Esophagus (tissue), 2 donors: ENCODE results near the gene UBE3C. TPM values are rescaled to one million over a fixed set of nuclear protein-coding genes. Genes with fewer than 3 reads are reported as not detected.
"Not testable (repeated sequence)": the region's sequence is repeated elsewhere in the genome, so short reads cannot be mapped to it uniquely, and the experiment has no call there.

ENCODE experiments used
- H3K27ac ChIP-seq, 2 donors: one replicate each; pipeline ENCODE4 v1.5.1; 2013; ENCODE audit warnings: low read depth in 2 of 2, mild to moderate bottlenecking in 2 of 2, inconsistent platforms in 1 of 2, low read length in 1 of 2, moderate library complexity in 1 of 2
- H3K27me3 ChIP-seq, 2 donors: one replicate each; pipeline ENCODE4 v1.6.1; 2013; ENCODE audit warnings: low read length in 2 of 2, control low read depth in 1 of 2, mild to moderate bottlenecking in 1 of 2; ENCODE audit not compliant: insufficient read depth in 2 of 2, control insufficient read depth in 1 of 2
- H3K36me3 ChIP-seq, 2 donors: one replicate each; pipeline ENCODE4 v1.6.1; 2013; ENCODE audit warnings: low read length in 1 of 2; ENCODE audit not compliant: control insufficient read depth in 2 of 2, insufficient read depth in 2 of 2
- H3K4me1 ChIP-seq, 2 donors: one replicate each; pipeline ENCODE4 v1.6.1; 2013; ENCODE audit warnings: low read length in 1 of 2; ENCODE audit not compliant: control insufficient read depth in 2 of 2, insufficient read depth in 2 of 2
- H3K4me3 ChIP-seq, 2 donors: one replicate each; pipeline ENCODE4 v1.5.1; 2013; ENCODE audit warnings: low read length in 2 of 2, mild to moderate bottlenecking in 2 of 2, low read depth in 1 of 2, moderate library complexity in 1 of 2
- H3K9me3 ChIP-seq, 2 donors: one replicate each; pipeline ENCODE4 v1.6.1; 2013; ENCODE audit warnings: mild to moderate bottlenecking in 2 of 2, low read depth in 1 of 2, low read length in 1 of 2, moderate library complexity in 1 of 2; ENCODE audit not compliant: control insufficient read depth in 2 of 2, insufficient read depth in 1 of 2
- WGBS, 2 donors: extraction: QIAGEN DNeasy Blood & Tissue Kit; methylation state at CpG; one replicate each; pipeline ENCODE4 v1.1.7; 2013; 5-methylcytosine and 5-hydroxymethylcytosine counted together
- polyA plus RNA-seq, 2 donors: library from polyadenylated mRNA; stranded (reverse); fragments of 200-250 nt; gene quantifications; one replicate each; pipeline ENCODE4 v1.2.3, GENCODE V29; 2013
- donor health status: healthy with polysubstance abuse.
- donor health status: Bipolar disorder and iron deficiency.

Gene UBE3C
- polyA plus RNA-seq, 2 donors, result 12.6 to 23.0 TPM

DNA sequence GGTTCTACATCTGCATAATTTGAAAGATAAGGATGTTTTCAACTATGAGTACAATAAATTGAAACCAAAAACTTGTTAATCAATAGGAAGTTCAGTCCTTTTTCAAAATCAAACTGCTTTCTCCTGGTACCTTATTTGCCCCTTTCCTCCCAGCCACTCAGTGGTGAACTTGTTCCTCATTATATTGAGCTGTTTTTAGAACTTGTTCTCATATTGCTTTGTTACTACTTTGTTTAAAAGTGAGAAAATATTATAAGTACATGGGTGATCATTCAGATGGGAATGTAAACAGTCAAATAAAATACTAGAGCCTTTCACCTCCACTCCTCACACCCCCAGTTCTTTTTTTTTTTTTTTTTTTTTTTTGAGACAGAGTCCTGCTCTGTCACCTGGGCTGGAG is 17.2 kb downstream of the UBE3C start:
- no peak overlapping the region for H3K27ac ChIP-seq
- H3K4me1 ChIP-seq, result peaks cover 0 to 5% of the 10 kb centered on the region in 2 donors
- no peaks in the 10 kb centered on the region for H3K9me3 ChIP-seq
- H3K4me3 ChIP-seq, result no peak overlapping the region
- no peaks in the 10 kb centered on the region for H3K36me3 ChIP-seq
- no peaks in the 10 kb centered on the region for H3K27me3 ChIP-seq

DNA sequence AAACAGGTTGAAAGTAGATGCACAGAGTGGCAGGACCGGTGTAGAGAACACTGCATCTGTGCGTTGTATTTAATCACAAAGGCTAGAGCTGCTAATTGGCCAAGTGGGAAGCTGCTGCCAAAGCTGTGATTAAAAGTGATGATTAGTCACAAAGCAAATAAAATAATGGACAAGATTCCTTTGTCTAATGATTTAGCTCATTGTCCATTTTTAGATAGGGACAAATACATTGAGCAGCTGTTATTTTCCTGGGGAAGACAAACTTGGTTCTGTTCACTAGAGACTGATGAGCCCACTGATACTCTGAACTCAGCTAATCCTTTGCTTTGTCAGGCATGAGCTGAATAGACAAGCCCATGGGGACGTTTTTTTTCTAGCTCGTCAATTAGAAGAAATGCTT is 19.7 kb downstream of the UBE3C start:
- Histone ChIP-seq H3K4me3 (no peak overlapping the region), H3K27ac (no peak overlapping the region), H3K4me1 (peaks cover 0 to 3% of the 10 kb centered on the region in 2 donors), H3K36me3 (peaks cover 0 to 3% of the 10 kb centered on the region in 2 donors), H3K27me3 (no peaks in the 10 kb centered on the region), H3K9me3 (no peaks in the 10 kb centered on the region)
- 40 to 41% methylated on average over 4 of the region's 4 CpGs for WGBS, 2 donors

DNA sequence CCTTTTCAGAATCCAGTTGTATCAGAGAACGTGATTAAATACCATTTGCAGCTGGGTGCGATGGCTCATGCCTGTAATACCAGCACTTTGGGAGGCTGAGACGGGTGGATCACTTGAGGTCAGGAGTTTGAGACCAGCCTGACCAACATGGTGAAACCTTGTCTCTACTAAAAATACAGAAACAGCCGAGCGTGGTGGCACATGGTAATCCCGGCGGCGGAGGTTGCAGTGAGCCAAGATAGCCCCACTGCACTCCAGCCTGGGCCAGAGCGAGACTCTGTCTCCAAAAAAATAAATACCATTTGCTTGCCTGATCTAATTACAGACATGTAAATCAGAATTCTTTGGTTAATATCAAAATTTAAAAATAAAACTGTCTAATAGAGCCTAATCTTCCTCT is 20.8 kb downstream of the UBE3C start:
- 93 to 95% methylated on average over 9 of the region's 9 CpGs for WGBS, 2 donors
- H3K4me3 ChIP-seq, result not testable (repeated sequence)

DNA sequence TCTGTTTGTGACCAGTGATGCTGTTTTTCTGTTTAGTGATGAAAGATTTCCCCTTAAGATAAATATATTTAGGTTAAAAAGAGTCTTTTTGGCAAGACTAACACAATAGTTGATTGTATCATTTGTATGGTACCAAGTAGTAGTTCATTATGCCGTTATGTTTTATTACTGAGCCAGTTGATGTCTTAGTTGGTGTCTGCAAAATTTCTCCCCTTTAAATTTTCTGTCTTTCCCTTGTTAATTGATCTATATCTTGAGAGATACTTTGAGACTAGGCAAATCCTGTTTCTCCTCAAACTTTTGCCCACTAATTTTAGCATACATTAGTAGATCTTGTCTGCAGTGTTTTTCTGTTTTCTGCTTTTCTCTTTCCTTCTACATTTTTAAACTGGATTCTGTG is 21.7 kb downstream of the UBE3C start:
- Histone ChIP-seq H3K4me3 (no peak overlapping the region), H3K27me3 (no peaks in the 10 kb centered on the region), H3K36me3 (peaks cover 5% of the 10 kb centered on the region in 2 donors), H3K9me3 (no peaks in the 10 kb centered on the region), H3K27ac (no peak overlapping the region), H3K4me1 (peaks cover 0 to 3% of the 10 kb centered on the region in 2 donors)
- 74 to 91% methylated on average over 1 of the region's 1 CpG for WGBS, 2 donors

More for the DNA sequence above, 20.8 kb downstream of the UBE3C start:
- not testable (repeated sequence) for H3K27ac ChIP-seq, H3K9me3 ChIP-seq, H3K4me1 ChIP-seq, H3K36me3 ChIP-seq, H3K27me3 ChIP-seq

DNA sequence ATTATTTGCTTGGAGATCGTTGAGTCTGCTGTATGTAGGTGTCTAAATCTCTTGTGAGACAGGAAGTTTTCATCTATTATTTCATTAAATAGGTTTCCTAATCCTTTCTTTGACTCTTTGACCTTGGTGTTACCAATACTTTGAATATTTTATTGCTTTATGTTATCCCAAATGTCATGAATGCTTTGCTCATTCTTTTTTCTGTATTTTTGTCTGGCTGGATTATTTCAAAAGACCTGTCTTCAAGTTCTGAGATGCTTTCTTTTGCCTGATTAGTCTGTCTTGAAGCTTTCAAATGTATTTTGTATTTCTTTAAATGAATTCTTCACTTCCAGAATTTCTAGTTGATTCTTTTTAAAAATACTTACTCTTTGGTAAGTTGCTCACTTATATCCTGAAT is 27.3 kb downstream of the UBE3C start:
- no peaks in the 10 kb centered on the region for H3K9me3 ChIP-seq
- H3K27ac ChIP-seq, result no peak overlapping the region
- H3K36me3 ChIP-seq, result peaks cover 11 to 13% of the 10 kb centered on the region in 2 donors
- WGBS, 2 donors, result 81 to 84% methylated on average over 1 of the region's 1 CpG
- no peaks in the 10 kb centered on the region for H3K27me3 ChIP-seq
- H3K4me3 ChIP-seq, result no peak overlapping the region
- no peaks in the 10 kb centered on the region for H3K4me1 ChIP-seq

DNA sequence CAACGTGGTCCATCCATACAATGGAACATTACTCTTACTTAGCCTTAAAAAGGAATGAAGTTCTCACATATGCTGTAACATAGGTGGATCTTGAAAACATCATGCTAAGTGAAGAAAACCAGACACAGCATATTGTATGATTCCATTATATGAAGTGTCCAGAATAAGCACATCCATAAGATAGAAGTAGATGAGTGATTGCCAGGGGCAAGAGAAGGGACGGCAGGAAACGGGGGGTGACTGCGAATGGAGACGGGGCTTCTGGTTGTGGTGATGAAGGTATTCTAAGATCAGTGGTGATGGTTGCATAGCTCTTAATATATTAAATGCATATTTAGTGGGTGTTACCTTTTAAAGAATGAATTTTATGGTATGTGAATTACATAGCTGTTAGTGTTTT is 29.8 kb downstream of the UBE3C start:
- Histone ChIP-seq H3K27ac (no peak overlapping the region), H3K27me3 (no peaks in the 10 kb centered on the region), H3K36me3 (peaks cover 11 to 19% of the 10 kb centered on the region in 2 donors), H3K9me3 (no peaks in the 10 kb centered on the region), H3K4me1 (no peaks in the 10 kb centered on the region), H3K4me3 (no peak overlapping the region)
- 95 to 97% methylated on average over 5 of the region's 5 CpGs for WGBS, 2 donors

DNA sequence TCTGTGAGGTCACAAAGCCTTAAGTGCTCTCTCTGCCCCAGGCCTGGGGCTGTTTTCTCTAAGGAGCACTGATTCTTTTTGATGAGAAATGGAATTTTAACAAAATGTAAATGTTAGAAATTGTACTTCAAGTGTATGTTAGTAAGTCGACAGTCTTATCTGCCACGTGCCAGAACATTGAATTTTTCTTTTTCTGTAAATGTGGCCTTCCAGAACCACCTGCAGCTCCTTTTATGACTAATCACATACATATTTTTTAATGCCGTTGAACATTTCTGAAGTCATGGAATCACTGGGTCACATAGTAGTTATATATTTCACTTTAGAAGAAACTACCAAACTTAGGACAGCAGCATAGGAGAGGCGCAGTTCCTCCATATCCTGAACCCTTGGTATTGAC is 38.0 kb downstream of the UBE3C start:
- no peak overlapping the region for H3K27ac ChIP-seq
- no peaks in the 10 kb centered on the region for H3K27me3 ChIP-seq
- WGBS, 2 donors, result 92 to 93% methylated on average over 4 of the region's 4 CpGs
- peaks cover 15 to 30% of the 10 kb centered on the region in 2 donors for H3K36me3 ChIP-seq
- no peak overlapping the region for H3K4me3 ChIP-seq
- H3K9me3 ChIP-seq, result no peaks in the 10 kb centered on the region
- H3K4me1 ChIP-seq, result no peaks in the 10 kb centered on the region

DNA sequence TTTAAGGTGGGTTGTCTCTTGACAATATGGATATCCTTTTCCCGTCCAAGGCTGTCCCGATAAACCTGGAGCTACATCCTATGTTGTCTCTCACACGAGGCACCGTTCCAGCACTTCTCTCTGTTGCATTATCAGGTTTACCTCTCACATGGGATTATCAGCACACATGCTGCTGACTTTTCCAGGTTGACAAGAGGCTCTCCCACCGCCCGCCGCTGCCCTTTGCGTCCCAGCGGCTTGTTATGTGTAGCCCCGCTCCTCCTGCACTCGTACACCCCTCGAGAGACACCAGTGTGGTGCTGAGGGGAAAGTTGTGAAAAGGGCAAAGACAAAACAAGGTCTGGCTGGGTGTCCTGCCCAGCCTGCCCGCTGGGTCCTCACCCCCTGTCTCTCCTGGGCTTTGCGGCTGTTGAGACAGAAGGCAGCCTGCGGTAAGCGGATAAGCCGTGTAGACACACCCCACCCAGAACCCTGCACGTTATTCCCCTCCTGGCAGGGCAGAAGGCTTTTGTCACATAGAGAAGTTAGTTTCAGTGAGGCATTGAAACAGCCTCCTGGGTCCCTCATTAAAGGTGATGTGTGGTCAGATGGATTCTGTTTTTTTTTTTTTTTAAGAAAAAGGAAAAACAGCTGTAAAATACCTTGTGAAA is 38.7 kb downstream of the UBE3C start:
- H3K27me3 ChIP-seq, result no peaks in the 10 kb centered on the region
- WGBS, 2 donors, result 90 to 91% methylated on average over 18 of the region's 18 CpGs
- no peak overlapping the region for H3K4me3 ChIP-seq
- H3K36me3 ChIP-seq, result peaks cover 19 to 34% of the 10 kb centered on the region in 2 donors
- H3K4me1 ChIP-seq, result no peaks in the 10 kb centered on the region
- no peaks in the 10 kb centered on the region for H3K9me3 ChIP-seq
- no peak overlapping the region for H3K27ac ChIP-seq

DNA sequence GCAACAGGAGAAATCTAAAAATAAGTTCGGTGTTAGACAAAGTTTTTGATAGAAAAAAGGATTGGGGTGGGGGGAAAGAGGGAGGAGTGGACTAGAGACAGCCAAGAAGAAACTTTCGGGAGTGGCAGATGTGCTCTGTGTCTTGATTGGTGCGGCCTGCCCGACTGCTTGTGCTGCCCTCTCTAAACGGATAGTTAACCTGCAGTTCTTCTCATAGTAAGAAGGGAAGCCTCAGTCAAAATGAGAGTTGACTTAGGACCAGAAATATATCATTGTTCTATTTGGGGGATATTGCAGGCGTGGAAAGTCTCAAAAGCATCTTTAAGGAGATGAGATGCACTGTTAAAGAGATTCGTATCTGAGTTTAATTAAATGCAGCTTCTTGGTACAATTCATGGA is 39.3 kb downstream of the UBE3C start:
- Histone ChIP-seq H3K4me1 (no peaks in the 10 kb centered on the region), H3K36me3 (peaks cover 17 to 33% of the 10 kb centered on the region in 2 donors), H3K27ac (no peak overlapping the region), H3K27me3 (no peaks in the 10 kb centered on the region), H3K9me3 (no peaks in the 10 kb centered on the region), H3K4me3 (no peak overlapping the region)
- 87% methylated on average over 7 of the region's 7 CpGs for WGBS, 2 donors

DNA sequence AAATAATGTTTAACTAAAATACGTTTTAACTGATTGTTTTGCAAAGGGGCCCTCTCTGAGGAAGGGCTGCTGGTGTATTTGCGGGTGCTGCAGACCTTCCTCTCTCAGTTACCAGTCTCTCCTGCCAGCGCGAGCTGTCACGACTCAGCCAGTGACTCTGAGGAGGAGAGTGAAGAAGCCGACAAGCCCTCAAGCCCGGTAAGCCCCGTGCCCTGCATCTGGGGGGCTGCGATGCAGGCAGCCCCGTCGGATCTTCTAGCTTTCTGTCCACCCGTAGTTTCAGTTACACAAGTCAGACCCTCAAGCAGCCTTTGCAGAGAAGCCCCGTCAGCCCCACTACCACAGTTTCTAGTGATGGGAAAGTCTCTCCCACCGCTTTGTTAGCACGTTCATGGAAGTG is 45.1 kb downstream of the UBE3C start:
- H3K36me3 ChIP-seq, result peaks cover 22 to 26% of the 10 kb centered on the region in 2 donors
- H3K27ac ChIP-seq, result no peak overlapping the region
- no peak overlapping the region for H3K4me3 ChIP-seq
- WGBS, 2 donors, result 94 to 96% methylated on average over 15 of the region's 15 CpGs
- no peaks in the 10 kb centered on the region for H3K27me3 ChIP-seq
- no peaks in the 10 kb centered on the region for H3K4me1 ChIP-seq
- no peaks in the 10 kb centered on the region for H3K9me3 ChIP-seq
